G401 (cell line): ENCODE data around the gene PANK2. TPM values are rescaled to one million over a fixed set of nuclear protein-coding genes. Genes with fewer than 3 reads are reported as not detected.
"Not testable (repeated sequence)": the region's sequence is repeated elsewhere in the genome, so short reads cannot be mapped to it uniquely, and the experiment has no call there.

Experiments
- DNase-seq: peaks from one replicate; pipeline ENCODE4 v3.0.0-alpha.2; 2015; ENCODE audit warnings: low spot score
- in situ Hi-C: cut with HindIII; loops from 2 replicates; pipeline ENCODE4 v1.10.0; 2016; ENCODE audit warnings: low sequenced_read_pairs, mixed read lengths
- total RNA-seq: library from RNA; depleted of rRNA; stranded (reverse); fragments of >200 nt; shearing (Covaris generic); gene quantifications from 2 replicates; pipeline ENCODE4 v1.2.3, GENCODE V29; 2014; rRNA removed

The PANK2 gene
- total RNA-seq: 58.6 and 65.2 TPM in 2 replicates

DNA sequence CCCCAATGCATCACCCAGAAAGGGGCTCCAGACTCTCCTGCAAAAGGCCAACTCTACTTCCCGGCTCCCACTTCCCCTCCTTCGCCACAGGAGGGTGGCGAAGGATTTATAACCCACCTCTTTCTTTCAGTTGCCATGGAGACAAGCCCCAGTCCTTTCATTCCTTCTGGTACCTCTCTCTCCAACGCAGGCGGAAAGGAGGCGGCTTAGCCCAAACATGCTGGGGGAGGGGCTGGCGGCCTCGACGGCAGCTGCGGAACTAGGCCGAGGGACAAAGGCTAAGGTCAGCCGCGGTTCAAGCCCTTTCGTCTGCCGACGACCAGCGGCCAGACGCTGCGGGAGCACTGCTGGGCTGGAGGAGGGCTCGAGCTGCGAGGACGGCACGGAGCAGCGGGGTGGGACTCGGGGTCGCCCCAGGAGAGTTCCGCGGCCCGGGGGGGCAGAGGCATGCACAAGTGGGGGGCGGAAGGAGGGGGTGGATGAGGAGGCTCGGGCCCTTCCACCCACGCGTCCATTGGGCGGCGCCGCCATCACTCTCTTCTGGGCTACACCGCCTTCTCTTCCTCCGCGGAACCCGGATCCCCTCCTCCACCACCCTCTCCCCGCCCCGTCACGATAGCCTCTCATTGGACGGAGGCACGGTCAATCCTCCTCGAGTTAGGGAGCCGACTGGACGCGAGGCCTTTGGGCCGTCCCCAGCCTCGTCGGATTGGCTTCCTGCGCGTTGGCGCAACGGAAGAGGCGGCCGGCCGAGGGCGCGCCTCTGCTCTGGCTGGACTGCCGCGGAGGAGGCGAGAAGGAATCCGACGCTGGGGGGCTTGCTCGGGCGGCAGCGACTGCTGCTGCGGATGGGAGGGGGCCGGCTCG, at the start of gene PANK2:
TSS of gene PANK2 (plus strand) at position 766 of the 867 bp plus-strand sequence.
- in situ Hi-C loops: no loop called here

DNA sequence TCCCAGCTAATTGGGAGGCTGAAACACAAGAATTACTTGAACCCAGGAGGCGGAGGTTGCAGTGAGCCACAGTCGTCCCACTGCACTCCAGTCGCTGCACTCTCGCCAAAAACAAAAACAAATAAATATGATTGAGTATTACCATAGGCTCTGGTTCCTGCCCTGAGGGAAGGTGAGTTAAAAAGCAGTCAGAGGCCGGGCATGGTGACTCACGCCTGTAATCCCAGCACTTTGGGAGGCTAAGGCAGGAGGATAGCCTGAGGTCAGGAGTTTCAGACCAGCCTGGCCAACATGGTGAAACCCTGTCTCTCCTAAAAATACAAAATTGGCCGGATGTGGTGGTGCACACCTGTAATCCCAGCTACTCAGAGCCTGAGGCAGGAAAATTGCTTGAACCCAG, 49.0 kb upstream of the PANK2 start:
- DNase-seq, in situ Hi-C loops: not testable (repeated sequence)

More for the DNA sequence above, at the start of gene PANK2:
- DNase-seq: peak; percentile 99

DNA sequence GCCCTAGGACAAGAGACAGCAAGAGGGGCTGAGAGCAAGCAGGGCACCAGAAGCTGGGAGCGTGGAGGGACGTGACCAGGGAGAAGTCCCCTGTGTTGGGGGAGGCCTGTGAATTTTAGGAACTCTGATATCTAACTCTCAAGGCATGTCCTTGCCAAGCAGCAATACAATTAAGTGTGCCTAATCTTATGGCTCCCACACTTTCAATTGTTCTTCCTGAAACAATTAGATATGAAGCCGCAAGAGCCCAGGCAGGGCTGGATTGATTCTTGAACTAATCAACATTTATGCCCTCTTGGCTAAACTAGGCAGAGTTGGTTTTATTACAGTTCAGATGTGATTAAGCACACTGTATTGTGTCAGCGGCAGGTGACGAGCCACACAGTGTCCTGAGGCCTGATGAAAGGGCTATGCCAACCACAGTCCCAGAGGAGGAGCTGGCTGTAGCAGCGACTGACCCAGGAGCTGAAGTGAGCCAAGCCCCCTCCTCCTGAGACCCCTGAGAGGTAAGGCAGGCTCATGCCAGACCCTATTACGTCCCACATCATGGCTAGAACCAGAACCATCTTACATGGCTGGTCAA, 46.7 kb upstream of the PANK2 start:
- in situ Hi-C loops: no loop called here
- DNase-seq: no peak

DNA sequence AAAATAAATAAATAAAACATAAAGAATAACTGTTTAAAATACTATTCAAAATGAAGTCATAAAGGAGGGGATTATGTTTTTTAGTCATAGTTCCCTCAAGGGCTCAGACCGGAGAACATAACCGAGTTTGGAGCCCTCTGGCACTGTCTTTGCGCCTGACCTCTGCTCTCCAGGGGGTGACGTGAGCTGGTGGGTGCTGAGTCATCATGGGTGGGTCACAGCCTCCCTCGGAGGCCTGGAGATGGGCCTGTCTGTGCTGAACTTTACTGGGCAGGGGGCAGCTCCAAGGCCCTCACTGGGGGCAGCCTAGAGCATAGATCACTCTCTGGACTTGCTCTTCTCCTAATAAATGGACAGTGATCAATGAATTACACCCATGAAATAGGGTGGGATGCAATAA, 45.7 kb upstream of the PANK2 start:
- DNase-seq: no peak

DNA sequence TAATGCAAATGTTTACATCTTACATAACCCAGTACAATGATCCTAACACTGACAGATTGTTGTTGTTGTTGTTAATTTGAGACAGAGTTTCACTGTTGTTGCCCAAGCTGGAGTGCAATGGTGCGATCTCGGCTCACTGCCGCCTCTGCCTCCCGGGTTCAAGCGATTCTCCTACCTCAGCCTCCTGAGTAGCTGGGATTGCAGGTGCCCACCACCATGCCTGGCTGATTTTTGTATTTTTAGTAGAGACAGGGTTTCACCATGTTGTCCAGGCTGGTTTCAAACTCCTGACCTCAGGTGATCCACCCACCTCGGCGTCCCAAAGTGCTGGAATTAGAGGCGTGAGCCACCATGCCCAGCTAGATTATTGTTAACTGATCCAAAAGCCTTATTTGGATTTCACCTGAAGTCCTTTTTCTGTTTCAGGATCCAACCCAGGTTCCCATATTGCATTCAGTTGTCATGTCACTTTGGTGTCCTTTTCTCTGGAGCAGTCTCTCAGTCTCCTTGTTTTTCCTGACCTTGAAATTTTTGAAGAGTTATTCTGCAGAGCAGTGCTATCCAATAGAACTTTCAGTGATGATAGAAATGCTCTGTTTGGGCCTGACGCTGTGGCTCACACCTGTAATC, 45.1 kb upstream of the PANK2 start:
- in situ Hi-C loops, DNase-seq: not testable (repeated sequence)

More for the DNA sequence above, 45.7 kb upstream of the PANK2 start:
- in situ Hi-C loops: no loop called here

DNA sequence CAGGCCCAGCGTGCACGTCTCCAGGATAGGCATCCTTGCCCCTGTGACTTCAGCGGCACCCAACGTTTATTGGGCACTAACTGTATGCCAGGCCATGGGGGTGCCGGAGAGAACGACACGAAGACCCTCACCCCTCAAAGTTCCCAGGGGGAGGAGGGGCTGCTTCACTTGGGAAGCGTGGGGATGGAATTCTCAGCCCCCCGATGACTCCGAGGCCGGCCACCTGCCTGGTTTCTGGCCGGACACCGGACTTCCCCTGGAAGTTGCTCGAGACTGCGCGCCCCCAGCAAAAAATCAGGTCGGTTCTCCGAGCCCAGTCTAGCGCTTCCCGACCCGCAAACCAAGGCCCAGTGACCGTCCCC, 42.8 kb upstream of the PANK2 start:
- no peak for DNase-seq
- in situ Hi-C loops: no loop called here

DNA sequence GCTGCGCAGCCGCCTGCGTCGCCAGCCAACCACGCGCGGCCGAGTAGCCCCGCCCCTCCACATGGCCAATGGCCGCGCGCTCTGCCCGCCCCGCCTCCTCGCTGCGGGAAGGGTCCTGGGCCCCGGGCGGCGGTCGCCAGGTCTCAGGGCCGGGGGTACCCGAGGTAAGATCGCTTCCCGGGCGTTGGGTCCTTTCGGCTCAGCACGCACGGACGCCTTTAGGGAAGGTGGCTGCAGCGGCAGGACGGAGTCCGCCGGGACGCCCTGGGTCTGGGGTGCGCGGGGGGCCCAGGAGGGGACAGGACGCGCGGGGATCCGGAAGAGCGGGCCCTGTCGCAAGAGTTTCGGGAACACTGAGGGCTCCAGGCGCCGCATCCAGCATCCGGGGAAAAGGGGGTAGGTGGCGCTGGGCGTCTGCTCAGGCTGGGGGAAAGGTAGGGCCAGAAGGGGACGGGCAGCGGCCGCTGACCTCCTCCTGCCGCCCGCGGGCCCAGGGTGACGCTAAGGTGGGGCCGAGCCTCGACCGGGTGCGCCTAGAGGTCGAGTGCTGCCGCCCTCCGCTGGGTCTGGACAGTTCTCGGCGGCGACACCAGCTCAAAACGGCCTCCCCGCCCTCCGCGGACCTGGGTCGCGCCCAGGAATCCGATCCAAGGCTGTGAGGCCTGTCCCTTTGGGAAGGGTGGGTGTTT, 42.3 kb upstream of the PANK2 start, which contains the start of gene MAVS:
TSS of gene MAVS (plus strand) at position 95 of the 689 bp plus-strand sequence. CDS start 7,791 bp downstream, outside the sequence.
- peak; percentile 89 for DNase-seq
- in situ Hi-C loops: no loop called here

DNA sequence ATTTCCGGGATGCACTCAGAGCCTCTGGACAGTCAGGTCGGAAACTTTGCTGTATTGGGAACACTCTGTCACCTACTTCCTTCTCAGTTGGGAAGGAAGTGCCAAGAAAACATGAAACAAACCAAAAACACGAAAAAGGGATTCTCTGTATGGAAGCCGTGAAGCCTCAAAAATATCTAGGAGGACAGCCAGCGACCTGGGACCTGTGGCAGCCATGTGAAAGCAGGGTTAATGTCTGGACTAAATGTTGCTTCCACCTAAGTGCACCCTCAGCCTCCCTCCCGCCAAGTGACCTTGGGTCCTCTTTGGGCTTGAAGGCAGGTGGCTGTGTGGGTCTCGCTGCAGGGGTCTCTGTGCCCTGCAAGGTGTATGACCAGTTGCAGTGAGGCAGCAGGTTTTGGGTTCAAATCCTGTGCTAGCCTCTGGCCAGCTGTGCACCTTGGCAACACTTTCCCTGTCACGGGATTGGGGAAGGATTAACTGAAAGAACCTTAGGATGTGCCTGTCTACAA, 41.7 kb upstream of the PANK2 start:
- in situ Hi-C loops: no loop called here
- peak; percentile 49 for DNase-seq

DNA sequence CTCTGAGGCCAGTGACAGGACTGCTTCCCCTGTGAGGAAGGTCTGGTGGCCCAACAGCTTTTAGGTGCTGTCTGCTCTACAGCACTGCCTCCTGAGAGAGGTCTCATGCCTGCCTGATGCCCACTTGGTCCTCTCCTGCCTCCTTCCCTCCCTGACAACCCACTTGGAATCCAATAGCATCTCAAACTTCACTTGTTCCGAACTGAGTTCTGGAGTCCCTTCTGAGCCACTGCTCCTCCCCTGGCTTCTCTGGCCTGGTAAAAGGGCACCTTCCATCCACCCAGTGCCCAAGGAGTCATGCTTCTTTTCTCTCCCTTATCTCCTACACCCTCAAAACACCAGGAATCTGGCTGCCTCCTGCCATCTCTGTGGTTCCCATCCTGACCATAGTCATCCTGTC, 40.6 kb upstream of the PANK2 start:
- no peak for DNase-seq
- in situ Hi-C loops: no loop called here

DNA sequence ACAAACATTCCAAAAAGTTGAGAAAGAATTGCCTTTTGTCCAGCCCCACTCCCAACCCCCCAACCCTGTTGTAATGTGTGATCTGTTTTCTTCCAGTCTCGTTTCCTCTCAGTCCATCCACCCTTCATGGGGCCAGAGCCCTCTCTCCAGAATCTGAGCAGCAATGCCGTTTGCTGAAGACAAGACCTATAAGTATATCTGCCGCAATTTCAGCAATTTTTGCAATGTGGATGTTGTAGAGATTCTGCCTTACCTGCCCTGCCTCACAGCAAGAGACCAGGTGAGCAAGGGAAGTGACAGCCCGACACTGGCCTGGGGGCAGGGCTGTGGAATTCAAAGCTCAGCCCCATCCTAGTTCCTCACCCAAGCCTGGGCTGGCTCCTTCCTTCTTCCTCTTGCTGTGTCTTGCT, 34.7 kb upstream of the PANK2 start:
- in situ Hi-C loops: no loop called here
- no peak for DNase-seq

DNA sequence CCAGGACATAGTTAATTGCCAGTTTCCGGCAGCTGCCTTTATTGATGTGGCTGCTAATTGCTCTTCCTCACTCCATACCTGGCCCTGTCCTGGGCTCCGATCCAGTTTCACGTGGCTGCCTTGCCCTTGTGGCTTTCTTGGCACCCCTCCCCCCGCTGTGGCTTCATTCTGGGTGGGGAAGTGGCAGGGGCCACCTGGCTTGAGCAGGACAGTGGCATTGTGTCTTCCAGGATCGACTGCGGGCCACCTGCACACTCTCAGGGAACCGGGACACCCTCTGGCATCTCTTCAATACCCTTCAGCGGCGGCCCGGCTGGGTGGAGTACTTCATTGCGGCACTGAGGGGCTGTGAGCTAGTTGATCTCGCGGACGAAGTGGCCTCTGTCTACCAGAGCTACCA, 31.8 kb upstream of the PANK2 start:
- DNase-seq: peak; percentile 58
- in situ Hi-C loops: no loop called here

DNA sequence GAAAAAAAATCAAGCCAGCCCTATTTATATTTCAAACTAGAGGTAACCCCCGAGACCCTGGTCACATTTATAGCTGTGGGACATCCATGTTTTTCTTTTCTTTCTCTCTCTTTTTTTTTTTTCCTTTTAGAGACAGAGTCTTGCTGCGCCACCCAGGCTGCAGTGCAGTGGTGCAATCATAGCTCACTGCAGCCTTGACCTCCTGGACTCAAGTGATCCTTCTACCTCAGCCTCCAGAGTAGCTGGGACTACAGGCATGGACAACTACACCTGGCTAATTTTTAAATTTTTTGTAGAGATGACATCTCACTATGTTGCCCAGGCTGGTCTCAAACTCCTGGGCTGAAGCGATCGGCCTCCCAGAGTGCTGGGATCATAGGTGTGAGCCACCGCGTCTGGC, 30.5 kb upstream of the PANK2 start:
- in situ Hi-C loops: no loop called here

DNA sequence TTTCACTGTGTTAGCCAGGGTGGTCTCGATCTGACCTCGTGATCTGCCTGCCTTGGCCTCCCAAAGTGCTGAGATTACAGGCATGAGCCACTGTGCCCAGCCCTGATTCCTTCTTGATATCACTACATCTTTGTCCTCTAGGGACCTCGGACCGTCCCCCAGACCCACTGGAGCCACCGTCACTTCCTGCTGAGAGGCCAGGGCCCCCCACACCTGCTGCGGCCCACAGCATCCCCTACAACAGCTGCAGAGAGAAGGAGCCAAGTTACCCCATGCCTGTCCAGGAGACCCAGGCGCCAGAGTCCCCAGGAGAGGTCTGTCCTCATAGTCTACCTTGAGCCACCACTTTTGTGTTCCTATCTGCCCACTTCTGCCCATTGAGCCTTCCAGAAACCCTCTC, 28.0 kb upstream of the PANK2 start:
- no peak for DNase-seq
- in situ Hi-C loops: no loop called here

More for the DNA sequence above, 30.5 kb upstream of the PANK2 start:
- DNase-seq: no peak

DNA sequence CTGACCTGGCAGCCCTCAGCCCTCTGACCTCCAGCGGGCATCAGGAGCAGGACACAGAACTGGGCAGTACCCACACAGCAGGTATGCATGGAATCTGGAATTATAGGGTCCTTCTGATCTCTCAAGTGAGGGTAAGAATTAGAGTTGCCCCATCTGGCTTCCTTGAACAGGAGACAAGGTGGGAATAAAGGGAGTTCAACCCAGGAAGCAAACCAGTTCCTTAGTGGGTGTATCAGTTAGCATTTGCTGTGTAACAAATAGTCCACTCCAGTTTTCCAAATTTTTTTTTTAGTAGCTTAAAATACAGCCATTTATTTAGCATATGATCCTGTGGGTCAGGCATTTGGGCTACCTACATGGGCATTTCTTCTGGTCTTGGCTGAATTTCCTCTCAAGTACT, 26.9 kb upstream of the PANK2 start:
- in situ Hi-C loops: no loop called here
- no peak for DNase-seq

DNA sequence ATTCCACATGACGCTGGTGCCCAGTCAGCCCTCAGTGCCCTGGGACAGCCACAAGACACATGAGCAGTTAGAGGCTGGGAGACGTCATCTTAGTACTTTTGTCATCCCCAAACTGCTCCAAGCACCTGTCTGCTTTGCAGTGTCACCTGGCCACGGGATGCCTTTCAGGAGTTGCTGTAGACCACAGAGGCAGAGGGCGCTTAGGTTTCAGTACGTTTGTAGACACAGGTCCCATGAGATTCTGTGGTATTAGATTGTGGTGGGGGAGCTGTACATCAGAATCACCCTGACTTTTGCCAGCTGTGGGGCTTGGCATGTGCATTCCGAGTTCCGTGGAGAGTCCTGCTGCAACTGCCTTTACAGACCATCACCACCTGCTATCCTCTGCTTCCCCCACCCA, 25.9 kb upstream of the PANK2 start:
- no peak for DNase-seq
- in situ Hi-C loops: no loop called here

DNA sequence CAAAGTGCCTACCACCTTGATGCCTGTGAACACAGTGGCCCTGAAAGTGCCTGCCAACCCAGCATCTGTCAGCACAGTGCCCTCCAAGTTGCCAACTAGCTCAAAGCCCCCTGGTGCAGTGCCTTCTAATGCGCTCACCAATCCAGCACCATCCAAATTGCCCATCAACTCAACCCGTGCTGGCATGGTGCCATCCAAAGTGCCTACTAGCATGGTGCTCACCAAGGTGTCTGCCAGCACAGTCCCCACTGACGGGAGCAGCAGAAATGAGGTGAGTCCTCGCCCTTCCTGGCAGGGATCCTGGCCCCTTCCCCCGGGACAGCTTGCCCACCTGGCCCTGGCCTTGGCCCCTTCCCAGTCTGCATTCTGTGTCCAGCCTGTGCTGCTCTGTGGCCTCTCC, 24.7 kb upstream of the PANK2 start:
- in situ Hi-C loops: no loop called here
- peak; percentile 59 for DNase-seq

DNA sequence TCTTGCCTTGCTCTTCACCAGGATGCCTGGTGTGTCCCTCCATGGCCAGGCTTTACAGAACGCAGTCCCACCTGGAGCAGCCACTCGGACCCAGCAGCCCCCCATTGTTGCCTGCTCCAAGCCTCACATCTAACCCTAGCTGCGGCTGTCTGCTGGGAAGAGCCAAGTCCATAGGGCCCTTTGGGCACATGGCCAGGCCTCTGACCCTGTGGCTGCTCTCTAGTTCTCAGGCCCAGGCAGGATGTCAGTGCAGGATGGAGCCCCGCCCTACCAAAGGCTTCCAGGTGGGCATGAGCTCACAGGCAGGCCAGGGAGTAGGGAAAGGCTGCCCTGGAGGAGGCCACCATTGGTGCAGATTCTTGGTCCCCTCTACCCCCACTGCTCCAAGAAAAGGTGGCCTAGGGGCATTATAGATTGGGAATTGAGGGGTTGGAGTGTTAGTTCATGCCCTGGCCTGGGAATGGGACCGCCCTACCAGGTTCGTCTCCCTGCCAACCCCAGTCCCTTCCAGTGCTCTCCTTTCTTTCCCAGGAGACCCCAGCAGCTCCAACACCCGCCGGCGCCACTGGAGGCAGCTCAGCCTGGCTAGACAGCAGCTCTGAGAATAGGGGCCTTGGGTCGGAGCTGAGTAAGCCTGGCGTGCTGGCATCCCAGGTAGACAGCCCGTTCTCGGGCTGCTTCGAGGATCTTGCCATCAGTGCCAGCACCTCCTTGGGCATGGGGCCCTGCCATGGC, 23.9 kb upstream of the PANK2 start:
- in situ Hi-C loops: no loop called here
- no peak for DNase-seq

DNA sequence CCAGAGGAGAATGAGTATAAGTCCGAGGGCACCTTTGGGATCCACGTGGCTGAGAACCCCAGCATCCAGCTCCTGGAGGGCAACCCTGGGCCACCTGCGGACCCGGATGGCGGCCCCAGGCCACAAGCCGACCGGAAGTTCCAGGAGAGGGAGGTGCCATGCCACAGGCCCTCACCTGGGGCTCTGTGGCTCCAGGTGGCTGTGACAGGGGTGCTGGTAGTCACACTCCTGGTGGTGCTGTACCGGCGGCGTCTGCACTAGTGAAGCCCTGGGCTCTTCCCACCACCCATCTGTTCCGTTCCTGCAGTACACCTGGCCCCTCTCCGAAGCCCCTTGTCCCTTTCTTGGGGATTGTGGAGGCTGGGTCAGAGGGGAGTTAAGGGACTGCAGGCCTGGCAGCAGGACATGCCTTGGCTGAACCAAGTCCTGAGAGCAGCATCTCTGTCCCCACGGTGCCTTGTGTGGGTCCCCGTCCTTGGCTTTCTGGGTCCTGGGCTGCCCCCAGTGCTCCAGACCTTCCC, 23.2 kb upstream of the PANK2 start:
- in situ Hi-C loops: no loop called here
- no peak for DNase-seq

DNA sequence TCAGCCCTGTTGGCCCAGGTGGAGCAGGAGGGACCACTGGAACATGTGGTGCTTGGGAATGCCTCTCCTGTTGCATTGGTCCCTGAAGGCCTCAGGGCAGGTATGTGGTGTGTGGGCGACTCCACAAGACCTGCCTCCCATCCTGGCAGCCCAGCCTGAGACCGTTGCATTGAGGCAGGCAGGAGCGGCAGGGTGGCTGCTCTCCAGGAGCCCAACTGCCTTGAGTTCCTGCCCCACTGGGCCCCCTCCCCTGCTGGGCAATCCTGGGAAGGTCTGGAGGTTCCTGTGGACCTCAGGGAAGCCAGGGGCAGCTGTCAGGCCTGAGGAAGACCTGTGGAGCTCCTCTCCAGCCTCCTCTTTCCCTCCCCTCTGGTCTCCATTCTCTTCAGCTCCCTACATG, 22.7 kb upstream of the PANK2 start:
- in situ Hi-C loops: no loop called here
- no peak for DNase-seq
